K562 (cell line): ENCODE data around the gene IMMP2L.

Experiments
- CBX3 ChIP-seq, 2 experiments: IDR thresholded peaks; 1 replicate in 1 of 2; 2 replicates in 1 of 2; pipeline ENCODE4 v1.6.1; 2012; ENCODE audit warnings: inconsistent platforms in 2 of 2, low read length in 2 of 2, borderline replicate concordance in 1 of 2, control low read depth in 1 of 2
- CBX8 ChIP-seq: fragments of 200-600 bp; sonication (generic); IDR thresholded peaks from 2 replicates; pipeline ENCODE4 v1.6.1; 2012; ENCODE audit warnings: borderline replicate concordance, mixed run types, low read depth, mild to moderate bottlenecking, moderate library complexity, mixed read lengths, low read length, control low read depth, inconsistent platforms; ENCODE audit not compliant: poor library complexity, severe bottlenecking; ENCODE audit errors: extremely low read depth
- CEBPB ChIP-seq: fragments of 450-650 bp; IDR thresholded peaks from 2 replicates; pipeline ENCODE4 v1.6.1; 2016; ENCODE audit warnings: missing genetic modification characterization, missing compliant biosample characterization
- MAFK ChIP-seq: IDR thresholded peaks from 2 replicates; pipeline ENCODE4 v1.6.1; 2011; ENCODE audit warnings: low read length, improper control_type of control experiment
- MTA1 ChIP-seq: fragments of 450-650 bp; IDR thresholded peaks from 2 replicates; pipeline ENCODE4 v1.6.1; 2017; ENCODE audit warnings: borderline replicate concordance
- NFIX ChIP-seq: fragments of 250-450 bp; sonication (Bioruptor Pico); IDR thresholded peaks from 2 replicates; pipeline ENCODE4 v1.4.0; 2020; ENCODE audit warnings: low read depth, mild to moderate bottlenecking, moderate library complexity
- NR2C2 ChIP-seq, 2 experiments: fragments of 200-800 bp in 1 of 2; sonication (Bioruptor generic) in 1 of 2; sonication (generic) in 1 of 2; formaldehyde crosslinking in 1 of 2; IDR thresholded peaks; 2 replicates each; pipeline versions ENCODE4 v1.6.1 to v1.8.0; 2016 to 2022; ENCODE audit warnings: mild to moderate bottlenecking in 1 of 2, missing compliant biosample characterization in 1 of 2, missing genetic modification characterization in 1 of 2, missing genetic modification reagents in 1 of 2
- POLR2A ChIP-seq: fragments of 450-650 bp; conservative IDR thresholded peaks from 2 replicates; pipeline ENCODE4 v1.6.1; 2016
- RB1 ChIP-seq: fragments of 450-650 bp; IDR thresholded peaks from 2 replicates; pipeline ENCODE4 v1.6.1; 2017; ENCODE audit warnings: low read depth, mild to moderate bottlenecking
- RCOR1 ChIP-seq, 2 experiments: IDR thresholded peaks; 2 replicates each; pipeline ENCODE4 v1.6.1; 2012; ENCODE audit warnings: low read depth in 2 of 2, low read length in 2 of 2, borderline replicate concordance in 1 of 2, improper control_type of control experiment in 1 of 2
- TAF1 ChIP-seq: IDR thresholded peaks from 2 replicates; pipeline ENCODE4 v1.6.1; 2011; ENCODE audit warnings: mild to moderate bottlenecking, low read length, moderate library complexity; ENCODE audit not compliant: insufficient read depth, control insufficient read depth, severe bottlenecking; ENCODE audit errors: extremely low read depth

GRCh38 chr7:111561904-111562732 lies at the start of gene IMMP2L:
- TF ChIP-seq CBX3 (IDR thresholded peaks at IDR 0.05; ENCODE audit: borderline replicate concordance in 1 of 2, low read length in 2 of 2) (peak in 1 of 2 experiments; percentile 82; a peak in 1 of 3 replicates), RCOR1 (IDR thresholded peaks at IDR 0.05; ENCODE audit: borderline replicate concordance in 1 of 2, low read depth in 2 of 2, low read length in 2 of 2) (peak in 1 of 2 experiments; percentile 74; a peak in 3 of 4 replicates), CEBPB (no peak), MAFK (no peak), RB1 (peak; percentile 85), TAF1 (peak; percentile 84), NFIX (CRISPR knock-in tag) (no peak), POLR2A (peak; percentile 84), NR2C2 (CRISPR knock-in tag; IDR thresholded peaks at IDR 0.05) (no peak), NR2C2 (tag; IDR thresholded peaks at IDR 0.05) (no peak), MTA1 (0 out of 2 replicates have a peak, but pooled peaks have one; percentile 11), CBX8 (no peak)
